NCI-H345 (cell line): ENCODE measurements around the gene ELK3.

ENCODE experiments used
- DNase-seq: peaks from one replicate; lab custom pipeline; 2025; lab: John Stamatoyannopoulos, UW

The ELK3 gene

DNA sequence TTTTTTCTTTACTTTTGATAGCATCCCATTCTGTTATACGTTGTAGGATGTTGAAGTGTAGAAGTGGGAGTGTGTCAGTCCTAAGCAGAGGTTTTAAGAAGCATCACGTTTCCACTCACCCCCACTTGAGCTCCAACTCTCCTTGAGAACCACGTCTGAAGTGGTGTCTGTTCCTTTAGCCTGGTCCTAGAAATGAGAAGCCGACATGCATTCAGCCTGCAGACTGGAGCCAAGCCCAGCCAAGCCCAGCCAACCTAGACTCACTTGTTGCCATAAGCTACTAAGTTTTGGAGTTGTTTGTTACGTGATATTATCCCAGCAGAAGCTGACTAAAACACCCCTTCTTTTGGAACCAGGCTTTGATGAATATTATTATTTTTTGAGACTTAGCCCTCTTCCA, 4.4 kb upstream of the ELK3 start:
- DNase-seq: no peak

DNA sequence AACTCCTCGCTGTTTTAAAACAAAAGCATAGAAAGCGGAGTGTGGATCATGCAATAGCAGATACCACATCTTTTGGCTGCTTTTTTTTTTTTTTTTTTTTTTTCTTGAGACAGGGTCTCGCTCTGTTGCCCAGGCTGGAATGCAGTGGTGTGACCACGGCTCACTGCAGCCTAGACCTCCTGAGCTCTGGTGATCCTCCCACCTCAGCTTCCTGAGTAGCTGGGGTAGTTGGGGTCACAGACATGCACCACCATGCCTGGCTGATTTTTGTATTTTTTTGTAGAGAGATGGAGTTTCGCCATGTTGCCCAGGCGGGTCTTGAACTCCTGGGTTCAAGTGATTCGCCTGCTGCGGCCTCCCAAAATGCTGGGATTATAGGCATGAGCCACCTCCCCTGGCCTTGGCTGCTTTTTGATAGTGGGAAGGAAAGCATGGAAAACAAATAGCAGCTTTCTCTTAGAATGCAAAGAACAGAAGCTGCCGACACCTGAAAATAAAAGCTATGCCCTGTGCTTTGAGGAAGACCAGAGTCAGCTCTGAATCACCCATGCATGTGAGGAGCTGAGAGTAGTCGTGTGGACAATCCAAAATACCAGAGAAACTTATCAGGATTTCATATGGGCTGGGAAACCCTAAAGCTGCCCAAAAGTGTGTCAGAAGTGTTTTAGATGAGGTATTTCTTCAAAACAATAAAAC, 3.6 kb upstream of the ELK3 start:
- no peak for DNase-seq

DNA sequence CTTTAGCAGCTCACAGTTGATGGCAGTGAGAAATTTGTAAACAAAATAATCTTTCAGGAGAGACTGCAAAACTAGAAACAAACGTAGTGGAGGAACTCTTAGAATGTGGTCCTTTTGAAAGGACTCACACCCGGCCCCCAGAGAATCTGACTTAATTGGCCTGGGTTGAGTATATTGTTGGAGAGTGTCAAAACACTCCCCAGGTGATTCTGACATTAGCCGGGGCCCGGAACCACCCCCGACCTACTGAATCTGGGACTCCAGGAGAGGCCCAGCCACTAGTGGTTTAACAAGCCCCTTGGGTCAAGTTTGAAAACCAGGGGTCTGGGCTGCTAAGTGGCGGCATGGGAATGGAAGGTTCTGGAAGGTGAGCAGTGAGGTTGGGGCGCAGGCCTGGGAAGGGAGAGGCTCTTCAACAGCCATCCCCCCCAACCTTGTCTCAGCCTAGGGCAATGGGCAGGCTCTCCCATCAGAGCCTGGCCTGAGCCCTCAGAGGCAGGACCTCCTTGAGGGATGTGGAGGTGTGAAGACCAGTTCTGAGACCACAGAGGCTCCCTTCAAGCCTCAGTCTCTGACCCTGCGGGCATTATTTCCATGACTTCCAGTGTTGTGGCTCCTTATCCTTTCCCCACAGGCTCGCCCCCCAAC, 1.1 kb upstream of the ELK3 start:
- no peak for DNase-seq

DNA sequence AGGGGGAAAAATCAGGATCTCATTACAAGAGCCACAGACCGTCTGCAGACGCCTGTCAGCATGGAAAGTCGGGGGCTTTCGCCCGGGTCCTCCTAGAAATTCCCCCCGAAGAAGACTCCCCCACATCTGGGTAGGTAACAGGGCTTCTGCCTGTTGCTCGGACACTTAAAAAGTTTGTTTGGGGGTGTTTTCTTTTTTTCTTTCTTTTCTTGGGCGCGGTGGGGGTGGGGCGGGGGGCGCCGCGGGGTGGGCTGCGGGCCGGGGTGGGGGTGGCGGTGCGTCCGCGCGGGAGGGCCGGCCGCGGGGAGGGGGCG, 358 bp downstream of the ELK3 start:
- DNase-seq: no peak

DNA sequence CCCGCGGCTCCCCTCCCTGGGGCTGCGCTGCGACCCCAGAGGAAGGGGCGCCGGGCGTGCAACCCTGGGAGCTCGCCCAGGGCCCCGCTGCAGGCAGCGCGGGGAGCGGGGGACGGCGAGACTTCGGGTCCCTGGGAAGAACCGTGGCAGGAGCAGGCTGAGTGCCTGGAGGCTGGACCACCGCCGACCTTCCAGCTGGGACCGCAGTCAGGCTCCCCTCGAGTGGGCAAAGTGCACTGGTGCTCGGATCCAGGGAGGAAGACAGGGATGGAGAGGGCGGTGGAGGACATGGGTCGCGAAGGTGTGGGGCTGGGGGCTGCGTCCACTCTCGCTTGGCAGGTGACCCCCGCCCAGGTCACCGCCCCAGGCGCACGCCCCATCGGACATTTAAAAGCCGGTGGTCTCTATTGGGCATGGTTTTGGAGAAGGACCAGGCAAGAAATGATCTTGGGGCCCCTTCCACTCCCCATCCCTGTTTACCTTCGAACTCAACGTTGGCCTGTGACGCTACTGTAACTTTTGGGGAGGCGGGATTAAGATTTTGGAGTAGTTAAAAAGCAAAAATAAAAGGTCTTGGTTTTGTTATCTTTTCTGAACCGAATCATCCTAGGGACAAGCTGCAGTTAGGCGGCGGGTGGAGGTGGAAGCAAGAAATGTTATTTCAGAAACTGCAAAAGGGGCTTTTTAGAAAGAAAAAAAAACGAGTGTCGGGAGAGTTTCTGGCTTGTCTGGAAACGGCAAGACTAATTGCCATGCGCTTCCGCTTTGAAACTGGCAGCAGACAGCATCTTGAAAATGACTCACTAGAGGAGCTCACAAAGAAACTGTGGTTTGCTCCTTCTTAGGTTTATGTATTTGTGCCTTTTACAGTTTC, 1.0 kb downstream of the ELK3 start:
- no peak for DNase-seq

DNA sequence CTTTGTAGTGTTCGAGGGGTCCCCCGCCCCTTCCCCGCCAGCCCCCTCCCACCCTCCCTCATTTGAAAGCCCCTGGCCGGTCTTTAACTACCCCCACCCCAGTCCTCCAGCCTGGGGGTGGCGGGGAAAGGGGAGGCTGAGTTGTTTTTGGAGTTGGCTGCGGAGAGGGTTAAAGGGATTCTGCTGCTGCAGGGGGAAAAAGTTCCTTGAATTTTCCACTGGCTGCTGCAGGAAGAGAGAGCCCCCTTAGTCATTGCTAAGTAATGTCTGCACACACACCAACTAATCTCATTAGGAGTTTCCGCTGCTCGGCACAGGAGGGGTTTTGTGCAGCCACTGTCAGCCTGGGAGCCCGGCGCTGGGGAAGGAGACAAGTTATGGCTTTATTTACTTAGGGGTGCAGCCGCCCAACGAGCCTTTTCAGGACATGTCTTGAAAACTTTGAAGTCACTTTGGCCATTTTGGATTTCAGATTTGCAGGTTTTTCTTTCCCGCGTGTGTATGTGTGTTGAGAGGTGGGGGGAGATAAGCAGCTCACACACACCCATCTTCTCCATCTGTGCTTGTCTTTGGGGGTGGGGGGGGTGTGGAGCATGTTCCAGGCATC, 1.8 kb downstream of the ELK3 start:
- DNase-seq: no peak

DNA sequence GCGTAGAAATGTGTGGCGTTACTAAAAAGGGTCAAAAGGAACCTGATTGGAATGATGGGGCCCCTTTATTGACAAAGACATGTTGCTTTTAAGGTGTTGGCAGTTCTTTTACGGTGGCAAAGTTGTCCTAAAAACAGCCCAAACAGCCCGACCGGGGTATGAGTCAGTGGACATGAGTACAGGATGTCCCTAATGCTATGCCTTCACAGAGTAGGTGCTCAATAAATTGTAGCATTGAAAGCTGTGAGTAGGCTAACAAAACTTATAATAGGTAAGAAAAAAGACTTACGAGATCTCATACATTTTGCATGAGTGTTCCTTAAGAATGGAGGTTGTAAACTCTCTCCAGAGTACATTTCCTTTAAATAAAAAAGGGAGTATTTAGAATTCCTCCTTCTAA, 2.6 kb downstream of the ELK3 start:
- DNase-seq: no peak

DNA sequence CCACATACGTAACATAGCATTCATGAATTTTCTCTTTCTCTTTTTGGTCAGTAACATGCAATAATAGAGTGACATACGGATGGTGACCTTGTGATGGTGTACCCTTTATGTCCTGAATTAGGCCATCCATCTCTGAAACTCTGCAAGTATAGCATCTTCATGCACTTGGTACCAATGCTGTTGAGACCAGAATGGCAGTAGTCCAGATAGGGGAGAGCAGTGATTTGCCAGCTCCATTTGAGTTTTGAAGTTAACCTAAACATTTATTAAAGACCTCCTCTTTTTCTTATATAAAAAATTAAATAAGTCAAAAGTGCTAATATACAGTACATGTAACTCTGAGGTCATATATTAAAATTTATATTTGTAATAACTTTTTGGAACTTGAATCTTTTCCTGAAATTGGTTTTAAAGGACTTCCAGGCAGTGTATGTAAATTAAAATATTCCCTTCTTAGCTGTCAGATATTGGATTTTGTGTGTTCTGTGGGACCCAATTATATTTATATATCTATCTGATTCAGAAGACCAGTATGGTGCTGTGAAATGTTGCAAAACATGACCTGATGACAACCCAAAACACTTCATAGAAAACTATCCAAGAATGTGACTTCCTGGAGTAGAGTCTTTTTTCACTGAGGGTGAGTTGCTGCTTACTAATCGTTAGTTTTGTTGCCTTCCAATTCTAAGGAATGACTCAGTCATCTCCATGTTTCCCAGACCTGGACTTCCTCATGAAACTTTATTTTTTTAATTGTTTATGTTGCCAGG, 3.5 kb downstream of the ELK3 start:
- no peak for DNase-seq

DNA sequence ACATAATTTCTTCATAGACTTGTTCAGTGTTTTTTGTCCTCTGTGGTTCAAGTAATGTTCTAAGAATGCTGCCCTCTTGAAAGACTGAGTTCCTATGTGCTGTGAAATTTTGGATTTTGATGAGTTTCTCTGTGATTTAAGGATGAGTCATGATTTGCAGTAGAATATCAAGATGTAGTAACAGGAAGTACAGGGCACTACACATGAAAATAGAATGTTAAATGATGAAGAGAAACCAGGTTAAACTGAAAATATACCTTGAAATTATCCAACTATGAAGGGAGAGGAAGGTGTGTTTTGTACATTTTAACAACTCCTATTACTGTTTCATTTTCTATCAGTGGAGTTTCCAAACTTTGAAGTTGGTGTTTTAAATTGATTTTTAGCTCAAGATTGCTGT, 4.8 kb downstream of the ELK3 start:
- DNase-seq: no peak

DNA sequence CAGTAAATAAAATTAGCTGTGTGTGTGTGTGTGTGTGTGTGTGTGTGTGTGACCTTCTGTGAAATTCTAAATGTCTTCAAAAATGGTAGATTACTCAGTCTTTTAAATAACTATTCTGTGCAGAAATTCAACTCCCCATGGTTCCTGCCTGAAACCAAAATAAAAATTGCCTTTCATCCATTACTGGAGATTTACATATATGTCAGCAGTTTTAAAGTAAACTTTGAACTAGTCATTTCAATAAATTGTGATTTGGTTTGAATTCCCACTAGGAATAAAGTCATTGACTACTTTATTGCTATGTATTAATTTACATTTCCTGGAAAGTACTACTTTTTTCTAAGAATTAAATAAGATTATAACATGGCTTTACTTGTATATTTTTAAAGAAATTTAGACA, 5.3 kb downstream of the ELK3 start:
- DNase-seq: no peak

DNA sequence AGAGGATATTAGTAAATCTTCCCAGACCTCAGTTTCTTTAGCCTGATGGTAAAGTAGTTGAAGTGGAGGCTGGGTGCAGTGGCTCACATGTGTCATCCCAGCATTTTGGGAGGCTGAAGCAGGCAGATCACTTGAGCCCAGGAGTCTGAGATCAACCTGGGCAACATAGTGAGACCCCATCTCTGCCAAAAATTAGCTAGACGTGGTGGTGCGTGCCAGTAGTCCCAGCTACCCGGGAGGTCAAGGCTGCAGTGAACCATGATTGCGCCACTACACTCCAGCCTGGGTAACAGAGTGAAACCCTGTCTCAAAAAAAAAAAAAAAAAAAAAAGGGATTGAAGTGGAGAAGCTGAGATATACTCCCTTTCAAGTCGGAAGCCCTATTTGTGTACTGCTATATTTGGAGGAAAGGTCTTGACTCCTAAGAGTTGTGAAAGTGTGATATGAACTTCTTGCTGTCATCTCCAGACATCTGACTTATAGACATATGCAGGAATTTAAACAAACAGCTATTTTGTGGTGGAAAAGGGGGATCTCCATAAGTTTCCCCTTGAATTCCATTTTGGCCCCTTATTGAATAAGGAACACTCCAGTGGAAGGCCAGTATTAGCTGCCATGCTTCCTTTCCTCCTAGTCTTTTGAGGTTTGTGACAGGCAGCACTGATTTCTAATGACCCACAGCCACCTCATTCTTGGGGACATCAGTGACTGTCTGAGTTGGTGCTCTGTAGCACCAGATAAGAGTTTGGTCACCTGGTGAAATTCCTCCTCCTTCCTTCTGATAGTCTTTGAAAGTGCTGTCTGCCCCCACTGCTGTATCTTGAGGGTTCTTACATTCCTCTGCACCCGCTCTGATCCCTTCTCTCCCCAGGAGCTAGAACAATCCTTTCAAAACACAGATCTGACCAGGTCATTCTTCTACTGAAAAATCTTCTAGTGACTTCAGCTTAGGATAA, 7.4 kb downstream of the ELK3 start:
- DNase-seq: no peak

DNA sequence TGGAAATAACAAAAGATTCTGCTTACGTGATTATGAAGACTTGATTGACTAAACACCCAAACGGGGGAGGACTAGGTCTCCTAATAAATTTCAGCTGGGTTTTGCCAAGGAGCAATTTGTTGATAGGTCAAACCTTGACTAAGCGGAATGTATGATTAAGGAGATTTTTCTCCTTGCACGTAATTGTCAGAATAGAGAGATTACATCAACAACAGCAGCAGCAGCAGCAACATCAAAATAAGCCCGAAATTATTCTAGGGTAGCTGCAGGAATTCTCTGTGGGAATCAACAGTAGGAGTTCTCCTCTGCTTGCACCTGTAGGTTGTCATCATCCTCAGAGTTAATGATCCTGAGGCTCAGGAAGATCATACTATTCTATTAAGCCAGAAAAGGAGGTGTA, 10.2 kb downstream of the ELK3 start:
- no peak for DNase-seq

DNA sequence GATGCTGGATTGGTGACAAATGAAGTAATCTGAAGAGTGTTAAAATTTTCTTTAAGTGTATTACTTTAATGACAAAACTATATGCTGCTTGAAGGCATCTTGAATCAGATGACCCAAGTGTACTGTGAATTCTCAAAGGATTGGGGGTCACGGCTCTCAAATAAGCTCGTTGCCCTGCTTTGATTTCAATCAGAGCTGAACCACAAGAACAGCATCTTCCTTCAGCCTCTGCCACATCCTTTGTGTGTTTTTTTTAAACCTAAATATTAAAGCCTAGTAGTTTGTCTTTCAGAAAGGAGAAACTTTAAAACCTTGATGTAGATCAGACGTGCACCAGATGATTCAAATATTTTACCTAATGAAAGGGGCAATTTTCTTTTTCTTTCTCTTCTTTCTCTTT, 11.7 kb downstream of the ELK3 start:
- no peak for DNase-seq

DNA sequence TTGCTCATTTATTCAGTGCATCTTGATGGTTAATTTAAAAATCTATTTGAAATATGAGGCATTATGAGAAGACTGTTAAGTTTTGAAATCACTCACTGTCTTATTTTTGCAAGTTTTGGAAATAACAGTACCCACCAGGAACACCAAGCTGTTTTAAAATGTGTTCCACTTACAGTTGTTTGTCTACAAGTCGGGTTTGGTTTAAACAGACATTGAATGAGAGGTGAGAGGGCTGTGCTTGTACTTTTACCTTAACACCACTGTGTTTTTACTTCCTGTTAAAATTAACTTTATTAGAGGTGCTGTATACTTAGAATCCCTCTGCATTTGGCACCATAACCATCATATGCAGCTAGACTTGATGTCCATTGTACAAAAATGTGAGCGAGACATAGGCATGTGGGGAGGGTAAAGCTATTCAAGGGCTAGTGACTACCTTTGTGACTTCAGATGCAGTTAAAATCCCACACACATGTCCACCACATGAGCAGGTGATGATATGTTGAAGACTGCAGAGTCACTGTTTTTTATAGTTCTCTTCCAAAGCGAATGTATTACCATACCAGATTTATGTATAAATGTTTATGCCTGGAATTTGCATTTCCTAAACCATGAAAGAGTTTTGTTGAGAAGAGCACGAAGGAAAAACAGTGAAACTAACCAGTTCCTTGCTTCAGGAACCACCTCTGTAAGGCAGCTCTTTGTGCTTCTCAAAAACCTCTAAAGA, 12.9 kb downstream of the ELK3 start:
- no peak for DNase-seq

DNA sequence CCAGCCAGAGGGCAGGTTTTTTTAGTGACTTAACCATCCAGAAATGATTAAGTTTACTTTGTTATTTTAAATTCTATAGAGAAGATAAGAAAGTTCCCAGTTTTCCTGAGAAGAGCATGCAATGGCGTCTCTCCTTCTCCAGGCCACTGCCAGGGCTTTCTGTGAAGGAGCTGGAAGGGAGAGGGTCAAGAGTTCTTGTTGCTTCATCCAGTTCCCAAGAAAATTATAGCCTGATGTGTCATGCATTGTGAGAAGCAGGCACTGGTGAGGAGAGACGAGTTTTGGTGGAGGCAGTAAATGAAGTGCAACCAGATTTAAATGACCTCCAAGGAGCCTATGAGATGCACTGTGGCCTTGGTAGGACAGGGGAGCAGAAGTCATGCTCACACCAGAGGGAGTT, 14.2 kb downstream of the ELK3 start:
- no peak for DNase-seq

DNA sequence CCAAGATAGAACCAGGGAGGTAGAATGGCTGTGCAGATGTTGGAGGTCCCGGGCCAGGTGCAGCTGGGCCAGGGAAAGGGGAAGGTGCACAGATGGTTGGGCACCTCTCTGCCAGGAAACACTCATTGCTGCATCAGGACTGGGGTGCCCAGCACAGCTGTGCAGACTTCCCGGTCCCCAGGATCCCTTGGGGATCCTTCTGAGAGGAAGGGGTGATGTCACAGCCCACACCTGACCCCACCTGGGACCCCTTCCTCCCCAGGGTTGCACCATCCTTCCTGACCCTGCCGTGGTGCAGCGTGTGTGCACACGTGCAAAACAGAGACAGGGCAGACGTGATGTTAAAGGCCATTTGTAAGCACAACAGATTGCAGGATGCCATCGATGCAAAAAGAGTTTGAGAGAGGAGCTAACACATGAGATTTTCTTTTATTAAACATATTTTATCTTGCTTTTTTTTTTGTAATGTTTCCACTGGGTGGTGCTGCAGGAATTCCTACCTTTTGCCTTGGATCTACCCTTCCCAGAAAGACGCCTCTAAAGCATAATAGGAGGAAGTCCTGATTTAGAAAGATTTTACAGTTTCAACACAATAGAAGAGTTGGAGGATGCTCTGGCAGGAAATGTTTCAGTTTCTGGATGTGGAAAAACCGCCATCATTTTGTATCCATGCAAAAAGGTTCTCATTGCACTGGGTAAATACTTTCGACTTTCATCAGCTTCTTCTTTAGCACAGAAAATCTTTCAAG, 14.8 kb downstream of the ELK3 start:
- no peak for DNase-seq

DNA sequence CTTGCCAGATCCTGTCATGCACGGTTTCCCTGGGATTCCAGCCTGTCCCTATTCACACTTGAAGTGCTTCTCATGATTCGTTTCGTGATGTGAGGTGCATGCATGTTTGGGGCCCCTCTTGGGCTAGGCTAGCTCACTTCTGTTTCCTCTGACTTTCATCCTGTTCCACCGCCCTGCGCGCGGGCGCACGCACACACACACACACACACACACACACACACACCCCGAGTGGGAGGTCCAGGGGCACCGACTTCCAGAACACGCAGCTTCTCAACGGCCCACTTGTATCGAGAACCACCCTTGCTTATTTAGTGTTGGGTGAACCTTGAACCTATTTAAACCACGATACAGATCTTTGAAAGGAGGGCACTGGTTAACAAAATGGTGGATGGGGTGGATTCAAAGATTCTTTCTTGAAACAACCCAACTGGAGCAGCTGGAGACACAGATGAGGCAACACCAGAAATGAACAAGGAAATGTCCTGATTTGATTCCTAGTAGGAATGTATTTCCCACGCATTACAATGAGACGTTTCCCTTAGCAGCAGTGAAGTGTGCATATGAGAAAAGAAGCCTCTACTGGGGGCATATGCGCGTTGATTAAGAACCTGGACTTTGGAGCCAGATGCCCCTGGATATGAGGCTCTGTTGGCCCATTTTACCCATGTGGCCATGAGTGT, 16.3 kb downstream of the ELK3 start:
- DNase-seq: no peak

DNA sequence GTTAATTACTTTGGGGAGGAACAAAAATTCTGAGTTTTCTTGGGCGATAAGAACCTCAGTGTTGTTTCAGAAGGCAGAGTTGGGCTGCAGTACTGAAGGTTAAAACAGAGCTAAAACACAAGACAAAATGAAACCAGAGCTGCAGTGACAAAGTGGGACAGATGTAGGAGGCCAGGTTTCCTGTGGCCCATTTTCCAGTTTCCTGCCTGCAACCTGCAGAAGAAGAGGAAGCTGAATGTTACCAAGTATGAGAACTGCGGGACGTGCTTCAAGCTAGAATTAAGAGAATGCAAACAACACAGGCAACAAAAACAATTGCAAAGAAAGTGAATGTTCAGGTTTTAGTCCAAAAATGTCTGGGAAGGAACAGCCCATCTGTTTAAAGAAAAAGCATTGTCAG, 17.8 kb downstream of the ELK3 start:
- no peak for DNase-seq
